Lower lobe of right lung (tissue), 2 donors: Measurements from ENCODE around the gene NR1I3. TPM values are rescaled to one million over a fixed set of nuclear protein-coding genes. Genes with fewer than 3 reads are reported as not detected.

ENCODE experiments used
- ATAC-seq, 2 donors: fragments of 200-7000 bp; cut with Tn5 transposase; one replicate each; pipeline ENCODE4 v1.9.1; 2020 to 2022; ENCODE audit warnings: mild to moderate bottlenecking in 2 of 2, moderate library complexity in 2 of 2
- DNase-seq: peaks from one replicate; pipeline ENCODE4 v3.0.0-alpha.2; 2020
- H3K27ac ChIP-seq: fragments of 200-600 bp; one replicate; pipeline ENCODE4 v1.8.0; 2022
- H3K27me3 ChIP-seq: fragments of 200-600 bp; one replicate; pipeline ENCODE4 v1.8.0; 2022; ENCODE audit warnings: low read depth
- H3K36me3 ChIP-seq: fragments of 200-600 bp; one replicate; pipeline ENCODE4 v1.8.0; 2022; ENCODE audit warnings: mild to moderate bottlenecking
- H3K4me1 ChIP-seq: fragments of 200-600 bp; one replicate; pipeline ENCODE4 v1.8.0; 2022
- H3K4me3 ChIP-seq: fragments of 200-600 bp; one replicate; pipeline ENCODE4 v1.8.0; 2022; ENCODE audit warnings: mild to moderate bottlenecking
- H3K9me3 ChIP-seq: fragments of 200-600 bp; one replicate; pipeline ENCODE4 v1.8.0; 2022
- intact Hi-C: fragments of 100-400 bp; cut with DNase I; formaldehyde crosslinking; loops from one replicate; pipeline ENCODE4 v1.11.0; 2022
- total RNA-seq: library from RNA; stranded (reverse); fragmentation: NEBNext Ultra II Directional; extraction: Animal tissue kit (Norgen Biotek cat#: 25700); gene quantifications from one replicate; pipeline ENCODE4 v1.2.1, GENCODE V29; 2021
- TF ChIP-seq, protein P1 (sequence below): fragments of 200-600 bp; IDR thresholded peaks from one replicate; pipeline ENCODE4 v1.8.0; 2022; ENCODE audit warnings: antibody characterized with exemption, mild to moderate bottlenecking
- donor health status: DM: no; HTN: yes; CAD: no; lungs with severe emphysema.

NR1I3 gene
- total RNA-seq, 1 donor from 2014 or later, result not detected

DNA sequence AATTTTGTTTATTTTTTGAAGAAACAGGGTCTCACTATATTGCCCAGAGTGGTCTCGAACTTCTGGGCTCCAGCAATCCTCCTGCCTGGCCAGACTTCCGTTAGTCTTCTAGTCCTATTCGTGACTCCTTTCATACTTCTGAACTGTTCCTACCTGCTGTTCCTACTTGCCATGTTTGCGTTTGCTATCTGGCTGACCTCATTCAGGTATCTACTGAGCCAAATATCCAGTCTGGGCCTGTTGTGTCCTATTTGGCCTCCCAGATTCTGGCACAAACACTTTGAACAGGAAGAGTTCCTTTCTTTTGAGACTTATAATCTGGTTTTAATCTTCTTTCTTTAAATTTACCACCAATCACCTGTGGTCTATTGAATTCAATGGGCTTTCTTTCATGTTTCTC is 6.9 kb upstream of the NR1I3 start:
- no peaks in the 10 kb centered on the region for H3K9me3 ChIP-seq
- no peaks in the 10 kb centered on the region for H3K27me3 ChIP-seq
- no peaks in the 10 kb centered on the region for H3K4me1 ChIP-seq
- no peak overlapping the region for H3K27ac ChIP-seq
- H3K36me3 ChIP-seq, result no peaks in the 10 kb centered on the region
- ATAC-seq, result no peak
- intact Hi-C loops, result no loop called here
- H3K4me3 ChIP-seq, result no peak overlapping the region
- no peak for DNase-seq
- TF ChIP-seq, protein P1, sequence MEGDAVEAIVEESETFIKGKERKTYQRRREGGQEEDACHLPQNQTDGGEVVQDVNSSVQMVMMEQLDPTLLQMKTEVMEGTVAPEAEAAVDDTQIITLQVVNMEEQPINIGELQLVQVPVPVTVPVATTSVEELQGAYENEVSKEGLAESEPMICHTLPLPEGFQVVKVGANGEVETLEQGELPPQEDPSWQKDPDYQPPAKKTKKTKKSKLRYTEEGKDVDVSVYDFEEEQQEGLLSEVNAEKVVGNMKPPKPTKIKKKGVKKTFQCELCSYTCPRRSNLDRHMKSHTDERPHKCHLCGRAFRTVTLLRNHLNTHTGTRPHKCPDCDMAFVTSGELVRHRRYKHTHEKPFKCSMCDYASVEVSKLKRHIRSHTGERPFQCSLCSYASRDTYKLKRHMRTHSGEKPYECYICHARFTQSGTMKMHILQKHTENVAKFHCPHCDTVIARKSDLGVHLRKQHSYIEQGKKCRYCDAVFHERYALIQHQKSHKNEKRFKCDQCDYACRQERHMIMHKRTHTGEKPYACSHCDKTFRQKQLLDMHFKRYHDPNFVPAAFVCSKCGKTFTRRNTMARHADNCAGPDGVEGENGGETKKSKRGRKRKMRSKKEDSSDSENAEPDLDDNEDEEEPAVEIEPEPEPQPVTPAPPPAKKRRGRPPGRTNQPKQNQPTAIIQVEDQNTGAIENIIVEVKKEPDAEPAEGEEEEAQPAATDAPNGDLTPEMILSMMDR, result no peak

DNA sequence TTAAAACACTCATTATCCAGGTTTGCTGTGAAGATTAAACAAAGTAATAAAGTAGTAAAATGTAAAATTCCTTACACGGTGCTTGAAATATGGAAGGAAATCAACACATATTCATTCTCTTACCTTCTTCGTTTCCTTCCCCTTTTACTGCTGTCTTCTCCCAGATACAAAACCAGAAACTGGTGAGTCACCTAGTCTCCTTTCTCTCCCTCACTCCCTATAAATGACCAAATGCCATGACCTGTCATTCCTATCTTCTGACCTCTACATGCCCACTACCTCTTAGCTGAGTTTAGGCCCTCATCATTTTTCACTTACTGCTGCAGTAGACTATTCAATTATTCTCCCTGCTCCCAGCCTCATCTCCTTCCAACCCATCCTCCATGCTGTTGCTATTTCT is 4.3 kb upstream of the NR1I3 start:
- Histone ChIP-seq H3K9me3 (no peaks in the 10 kb centered on the region), H3K27ac (no peak overlapping the region), H3K4me1 (no peaks in the 10 kb centered on the region), H3K36me3 (no peaks in the 10 kb centered on the region), H3K4me3 (no peak overlapping the region), H3K27me3 (no peaks in the 10 kb centered on the region)
- ATAC-seq, result no peak
- DNase-seq, result no peak
- TF ChIP-seq, protein P1, result no peak
- intact Hi-C loops, result no loop called here

DNA sequence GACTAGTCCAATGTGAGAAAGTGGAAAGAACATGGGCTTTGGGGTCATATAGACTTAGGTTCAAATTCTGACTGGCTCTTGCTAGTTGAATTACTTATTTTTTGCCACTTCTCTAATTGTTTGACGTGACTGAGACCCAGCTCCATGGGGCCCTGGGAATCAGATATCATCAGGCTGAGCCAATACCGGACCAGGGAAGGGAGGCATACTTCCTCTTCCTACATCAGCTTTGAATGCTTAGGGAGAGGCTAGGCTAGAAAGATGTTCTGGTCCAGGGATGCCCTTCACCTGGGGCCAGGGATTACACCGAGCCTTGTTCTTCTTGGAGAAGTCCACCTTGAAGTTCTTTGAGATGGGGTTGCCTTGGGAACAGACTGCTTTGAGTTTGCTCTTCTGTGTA is 3.7 kb upstream of the NR1I3 start:
- H3K4me1 ChIP-seq, result no peaks in the 10 kb centered on the region
- no peaks in the 10 kb centered on the region for H3K27me3 ChIP-seq
- no peaks in the 10 kb centered on the region for H3K9me3 ChIP-seq
- no peaks in the 10 kb centered on the region for H3K36me3 ChIP-seq
- intact Hi-C loops, result no loop called here
- DNase-seq (no peak), ATAC-seq (no peak)
- H3K4me3 ChIP-seq, result no peak overlapping the region
- H3K27ac ChIP-seq, result no peak overlapping the region
- TF ChIP-seq, protein P1, result no peak

DNA sequence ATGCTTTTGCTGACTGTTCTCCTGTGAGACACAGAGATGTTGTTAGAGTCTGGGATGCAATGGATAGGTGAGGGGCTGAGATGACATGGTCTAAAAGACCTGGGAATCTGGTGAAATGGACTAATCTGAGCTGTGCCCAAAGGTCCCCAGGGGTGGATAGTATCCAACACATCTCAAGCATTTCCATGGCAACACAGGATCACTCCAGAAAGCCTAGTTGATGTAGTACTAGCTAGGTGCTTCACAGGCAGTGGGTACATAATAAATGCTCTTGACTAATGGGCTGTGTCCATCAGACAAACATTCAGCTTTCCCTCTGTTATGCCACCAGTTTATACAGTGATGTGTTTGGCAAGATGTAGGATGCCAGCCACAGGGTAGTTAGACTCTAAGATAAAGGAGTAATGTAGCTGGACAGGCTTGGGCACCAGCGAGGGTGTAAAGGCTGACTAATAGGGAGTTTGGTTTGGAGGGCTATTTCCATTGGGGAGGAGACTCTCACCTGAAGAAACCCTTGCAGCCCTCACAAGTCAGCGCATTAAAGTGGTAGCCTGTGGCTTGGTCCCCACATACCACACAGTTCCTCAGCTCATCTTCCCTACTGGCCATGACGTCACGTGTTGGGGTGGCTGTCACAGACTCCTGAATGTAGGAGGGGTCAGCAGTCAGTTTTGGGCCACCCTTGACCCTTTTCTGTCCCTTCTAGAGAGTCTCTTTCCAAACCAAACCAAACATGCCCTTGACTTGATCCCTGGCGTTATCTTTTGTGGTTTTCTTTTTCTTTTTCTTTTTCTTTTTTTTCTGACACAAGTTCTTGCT is 1.8 kb downstream of the NR1I3 start:
- Histone ChIP-seq H3K4me1 (no peaks in the 10 kb centered on the region), H3K27ac (no peak overlapping the region), H3K4me3 (no peak overlapping the region), H3K36me3 (no peaks in the 10 kb centered on the region), H3K27me3 (no peaks in the 10 kb centered on the region), H3K9me3 (no peaks in the 10 kb centered on the region)
- intact Hi-C loops, result no loop called here
- TF ChIP-seq, protein P1, result no peak
- no peak for ATAC-seq
- DNase-seq, result no peak

DNA sequence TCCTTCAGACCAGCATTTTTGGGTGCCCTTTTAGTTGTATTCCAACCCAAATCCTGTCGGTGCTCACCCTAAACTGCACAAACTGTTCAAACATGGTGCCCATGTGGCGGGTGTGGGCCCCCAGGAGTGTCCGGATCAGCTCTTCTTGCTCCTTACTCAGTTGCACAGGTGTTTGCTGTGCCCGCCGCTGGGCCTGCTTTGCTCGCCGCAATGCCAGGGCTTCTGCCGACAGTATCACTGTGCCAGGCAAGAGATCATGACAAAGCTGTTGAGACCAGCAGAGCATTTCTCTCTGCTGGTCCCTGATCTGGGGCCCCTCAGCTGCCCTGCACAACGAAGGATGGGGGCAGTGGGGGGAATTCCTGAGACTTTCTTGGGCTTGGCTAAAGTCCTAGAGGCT is 4.9 kb downstream of the NR1I3 start:
- Histone ChIP-seq H3K4me1 (no peaks in the 10 kb centered on the region), H3K4me3 (no peak overlapping the region), H3K36me3 (peaks cover 20% of the 10 kb centered on the region), H3K27me3 (no peaks in the 10 kb centered on the region), H3K9me3 (no peaks in the 10 kb centered on the region), H3K27ac (no peak overlapping the region)
- DNase-seq (no peak), ATAC-seq (no peak)
- intact Hi-C loops, result no loop called here
- TF ChIP-seq, protein P1, result no peak
